Bronchial epithelial cell (primary cell): ENCODE measurements around the gene CSK. TPM values are rescaled to one million over a fixed set of nuclear protein-coding genes. Genes with fewer than 3 reads are reported as not detected.

Source experiments
- DNase-seq: peaks from one replicate; pipeline ENCODE4 v3.0.0-alpha.2; 2010; ENCODE audit warnings: low read depth
- FAIRE-seq: peaks from 2 replicates; lab custom pipeline; 2011; peaks lifted over from hg19 to GRCh38; lab: Jason Lieb, UNC
- H3K27me3 ChIP-seq: 2 replicates; pipeline ENCODE4 v1.5.1; 2011; ENCODE audit warnings: low read length; ENCODE audit not compliant: control insufficient read depth, insufficient read depth
- H3K36me3 ChIP-seq: 2 replicates; pipeline ENCODE4 v1.5.1; 2011; ENCODE audit warnings: low read length; ENCODE audit not compliant: control insufficient read depth, insufficient read depth
- H3K4me3 ChIP-seq: 2 replicates; pipeline ENCODE4 v1.5.1; 2011; ENCODE audit warnings: mild to moderate bottlenecking, low read depth, low read length, control low read depth
- total RNA-seq: library from RNA; depleted of rRNA; stranded (reverse); fragments of >200 nt; gene quantifications from 2 replicates; pipeline ENCODE4 v1.2.1, GENCODE V29; 2014
- TF ChIP-seq, protein P1 (sequence below): IDR thresholded peaks from 2 replicates; pipeline ENCODE4 v1.5.1; 2011; ENCODE audit warnings: mild to moderate bottlenecking, moderate library complexity, low read length, control low read depth, inconsistent platforms; ENCODE audit not compliant: insufficient read depth, severe bottlenecking

CSK gene
- total RNA-seq, 1 donor from 2014 or later = 29.2 TPM

DNA sequence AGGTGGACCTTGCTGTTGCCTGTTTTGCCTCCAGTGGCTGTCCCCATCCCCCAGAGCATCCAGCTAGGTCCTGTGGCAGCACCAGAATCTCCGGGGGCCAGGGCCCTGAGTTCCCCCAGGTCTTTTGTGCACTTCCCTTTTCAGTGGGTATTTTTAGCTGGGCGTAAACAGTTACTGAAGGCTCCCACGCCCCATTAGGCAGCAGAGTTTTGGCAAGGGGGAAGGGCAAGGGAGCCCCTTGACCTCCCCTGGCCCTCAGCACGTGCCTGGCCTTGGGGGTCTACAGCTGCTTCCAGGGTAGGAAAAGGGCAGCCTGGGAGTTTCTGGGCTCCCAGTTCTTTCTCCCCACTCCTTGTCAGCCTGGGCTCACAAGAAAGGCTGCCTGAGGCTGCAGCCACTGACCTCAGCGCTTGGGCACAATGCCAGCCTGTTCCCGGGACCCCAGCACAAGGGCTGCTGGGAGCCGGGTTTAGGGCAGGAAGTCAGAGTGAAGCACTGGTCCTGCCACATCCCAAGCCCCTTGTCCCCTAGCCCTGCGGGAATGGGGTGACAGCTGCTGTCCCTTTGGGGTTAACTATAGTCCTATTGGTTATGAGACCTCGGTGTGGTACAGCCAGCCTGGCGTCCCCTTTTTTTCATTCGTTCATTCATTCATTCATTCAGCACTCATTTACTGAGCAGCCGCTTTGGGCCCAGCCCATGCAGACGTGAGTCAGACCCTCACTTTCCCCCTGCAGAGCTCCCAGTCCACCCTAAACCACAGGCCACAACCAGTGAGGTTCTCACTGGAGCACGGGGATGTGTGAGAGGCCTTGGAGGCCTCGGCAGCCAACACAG, 8.4 kb downstream of the CSK start:
- Histone ChIP-seq H3K36me3 (peaks cover 3% of the 10 kb centered on the region), H3K27me3 (no peaks in the 10 kb centered on the region)
- no peak for DNase-seq

DNA sequence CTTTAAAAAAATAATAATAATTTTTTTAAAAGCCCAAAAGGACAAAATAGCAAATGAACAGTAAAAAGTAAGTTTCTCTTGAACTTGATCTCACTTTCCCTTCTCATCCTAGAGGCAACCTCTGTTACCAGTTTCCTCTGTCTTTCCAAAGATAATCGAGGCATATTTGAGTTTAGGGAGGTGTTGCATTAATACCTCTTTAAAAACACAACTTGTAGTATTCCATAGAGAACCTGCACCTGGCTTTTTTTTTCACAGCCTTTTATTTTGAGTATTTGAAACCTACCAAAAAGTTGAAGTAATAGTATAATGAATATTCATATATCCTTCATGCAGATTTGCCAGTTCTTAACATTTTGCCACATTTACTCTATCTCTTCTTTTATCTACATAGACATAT, 9.1 kb downstream of the CSK start:
- peaks cover 3% of the 10 kb centered on the region for H3K36me3 ChIP-seq
- no peak for DNase-seq
- TF ChIP-seq, protein P1, sequence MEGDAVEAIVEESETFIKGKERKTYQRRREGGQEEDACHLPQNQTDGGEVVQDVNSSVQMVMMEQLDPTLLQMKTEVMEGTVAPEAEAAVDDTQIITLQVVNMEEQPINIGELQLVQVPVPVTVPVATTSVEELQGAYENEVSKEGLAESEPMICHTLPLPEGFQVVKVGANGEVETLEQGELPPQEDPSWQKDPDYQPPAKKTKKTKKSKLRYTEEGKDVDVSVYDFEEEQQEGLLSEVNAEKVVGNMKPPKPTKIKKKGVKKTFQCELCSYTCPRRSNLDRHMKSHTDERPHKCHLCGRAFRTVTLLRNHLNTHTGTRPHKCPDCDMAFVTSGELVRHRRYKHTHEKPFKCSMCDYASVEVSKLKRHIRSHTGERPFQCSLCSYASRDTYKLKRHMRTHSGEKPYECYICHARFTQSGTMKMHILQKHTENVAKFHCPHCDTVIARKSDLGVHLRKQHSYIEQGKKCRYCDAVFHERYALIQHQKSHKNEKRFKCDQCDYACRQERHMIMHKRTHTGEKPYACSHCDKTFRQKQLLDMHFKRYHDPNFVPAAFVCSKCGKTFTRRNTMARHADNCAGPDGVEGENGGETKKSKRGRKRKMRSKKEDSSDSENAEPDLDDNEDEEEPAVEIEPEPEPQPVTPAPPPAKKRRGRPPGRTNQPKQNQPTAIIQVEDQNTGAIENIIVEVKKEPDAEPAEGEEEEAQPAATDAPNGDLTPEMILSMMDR = no peak
- FAIRE-seq = no peak
- no peaks in the 10 kb centered on the region for H3K27me3 ChIP-seq
- H3K4me3 ChIP-seq = no peak overlapping the region

More for the DNA sequence above, 8.4 kb downstream of the CSK start:
- TF ChIP-seq, protein P1 = no peak
- FAIRE-seq = no peak
- no peak overlapping the region for H3K4me3 ChIP-seq

DNA sequence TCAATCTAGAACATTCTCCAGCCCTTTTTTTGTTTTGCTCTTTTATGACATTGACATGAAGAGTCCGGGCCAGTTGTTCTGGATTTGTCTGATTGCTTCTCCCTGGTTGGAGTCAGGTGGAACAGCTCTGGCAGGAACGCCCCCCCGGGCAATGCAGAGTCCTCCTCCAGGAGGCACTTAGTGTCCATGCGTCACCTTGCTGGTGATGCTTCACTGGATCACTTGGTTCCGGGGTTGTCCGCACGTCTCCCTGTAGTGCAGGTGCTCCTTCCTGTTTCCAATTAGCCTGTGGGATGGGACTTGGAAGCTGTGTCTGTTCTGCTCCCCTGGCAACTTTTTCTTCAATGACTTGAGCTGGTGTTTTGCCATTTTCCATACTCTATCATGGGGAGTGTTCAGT, 9.8 kb downstream of the CSK start:
- no peak for FAIRE-seq
- no peak overlapping the region for H3K4me3 ChIP-seq
- TF ChIP-seq, protein P1 = no peak
- H3K36me3 ChIP-seq = peaks cover 1% of the 10 kb centered on the region
- H3K27me3 ChIP-seq = no peaks in the 10 kb centered on the region
- DNase-seq = no peak

DNA sequence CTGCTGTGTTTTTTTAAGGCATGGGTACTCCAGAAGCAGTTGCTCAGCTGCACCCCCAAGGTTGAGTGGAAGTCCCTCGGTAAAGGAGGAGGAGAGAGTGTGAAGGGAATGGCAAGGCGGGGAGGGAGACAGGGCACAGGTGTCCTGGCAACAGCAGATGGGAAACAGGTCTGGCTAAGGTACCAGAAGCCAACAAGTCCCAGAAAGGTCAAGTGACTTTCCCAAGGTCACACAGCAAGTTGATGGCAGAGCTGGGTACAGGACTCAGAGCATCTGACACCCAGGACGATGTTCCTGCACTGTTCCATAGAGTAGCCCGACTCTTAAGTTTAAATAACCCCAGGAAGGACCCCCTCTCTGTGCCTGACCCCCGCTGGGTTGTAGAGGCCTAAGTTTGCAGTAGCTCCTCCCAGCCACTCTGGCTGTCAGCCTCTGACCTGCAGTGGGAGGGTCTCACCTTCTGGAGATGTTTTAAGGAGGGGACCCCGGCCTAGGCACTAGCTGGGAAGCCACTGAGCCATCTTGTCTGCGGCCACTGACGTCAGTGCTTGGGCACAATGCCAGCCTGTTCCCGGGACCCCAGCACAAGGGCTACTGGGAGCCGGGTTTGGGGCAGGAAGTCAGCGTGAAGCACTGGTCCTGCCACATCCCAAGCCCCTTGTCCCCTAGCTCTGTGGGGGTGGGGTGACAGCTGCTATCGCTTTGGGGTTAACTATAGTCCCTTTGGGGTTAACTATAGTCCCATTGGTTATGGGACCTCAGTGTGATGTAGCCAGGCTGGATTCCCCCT, 10.5 kb downstream of the CSK start:
- no peak for FAIRE-seq

DNA sequence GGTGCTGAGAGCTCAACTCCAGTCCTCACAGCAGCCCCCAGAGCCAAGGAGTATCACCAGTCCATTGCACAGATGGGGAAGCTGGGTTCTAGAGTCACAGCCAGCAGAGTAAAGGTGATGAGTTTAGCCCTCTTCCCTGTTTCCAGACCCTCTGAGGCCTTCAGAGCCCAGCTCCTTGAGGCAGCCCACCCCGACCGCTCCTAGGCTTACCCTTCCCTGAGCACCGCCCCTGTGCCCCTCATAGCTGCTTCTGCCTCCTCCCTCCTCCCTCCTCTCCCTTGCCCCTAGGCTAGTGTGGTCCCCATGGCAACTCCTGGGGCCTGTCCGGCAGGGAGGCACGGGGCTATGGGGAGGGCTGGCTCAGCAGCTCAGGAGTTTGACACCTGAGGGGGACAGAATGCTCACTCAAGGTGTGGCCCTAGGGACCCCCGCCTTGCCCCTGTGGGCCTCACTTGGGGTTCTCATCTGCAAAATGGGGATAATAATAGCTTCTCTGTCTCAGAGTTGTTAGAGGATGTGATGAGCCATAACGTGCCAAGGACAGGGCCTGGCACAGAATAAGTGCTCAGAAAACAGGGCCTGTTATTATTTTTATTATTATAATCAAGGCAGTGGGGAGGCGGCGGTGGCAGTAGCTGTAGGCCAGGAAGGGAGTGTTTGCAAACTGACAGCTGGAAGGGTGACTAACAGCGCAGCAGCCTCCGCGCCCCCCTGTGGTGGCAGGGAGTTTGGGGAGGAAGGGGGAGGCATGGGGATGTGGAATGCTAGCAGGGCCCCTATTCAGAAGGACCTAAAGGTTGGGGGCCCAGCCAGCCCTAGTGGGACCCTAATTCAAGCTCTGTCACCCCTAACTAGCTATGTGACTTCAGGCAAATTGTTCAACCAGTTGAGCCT, 11.5 kb downstream of the CSK start:
- H3K4me3 ChIP-seq = no peak overlapping the region
- peak; percentile 15 for DNase-seq
- no peak for FAIRE-seq

More for the DNA sequence above, 10.5 kb downstream of the CSK start:
- DNase-seq = no peak
- TF ChIP-seq, protein P1 = no peak
- H3K36me3 ChIP-seq = peaks cover 1% of the 10 kb centered on the region
- H3K27me3 ChIP-seq = no peaks in the 10 kb centered on the region
- no peak overlapping the region for H3K4me3 ChIP-seq

More for the DNA sequence above, 11.5 kb downstream of the CSK start:
- Histone ChIP-seq H3K27me3 (no peaks in the 10 kb centered on the region), H3K36me3 (peaks cover 2% of the 10 kb centered on the region)
- TF ChIP-seq, protein P1 = peak; percentile 38
